Embryonic facial prominence (tissue), 1 donor: ENCODE data around the gene ARIH2.

Source experiments
- DNase-seq: peaks from one replicate; pipeline ENCODE4 v3.0.0-alpha.2; 2016; ENCODE audit errors: extremely low spot score

ARIH2 gene

DNA sequence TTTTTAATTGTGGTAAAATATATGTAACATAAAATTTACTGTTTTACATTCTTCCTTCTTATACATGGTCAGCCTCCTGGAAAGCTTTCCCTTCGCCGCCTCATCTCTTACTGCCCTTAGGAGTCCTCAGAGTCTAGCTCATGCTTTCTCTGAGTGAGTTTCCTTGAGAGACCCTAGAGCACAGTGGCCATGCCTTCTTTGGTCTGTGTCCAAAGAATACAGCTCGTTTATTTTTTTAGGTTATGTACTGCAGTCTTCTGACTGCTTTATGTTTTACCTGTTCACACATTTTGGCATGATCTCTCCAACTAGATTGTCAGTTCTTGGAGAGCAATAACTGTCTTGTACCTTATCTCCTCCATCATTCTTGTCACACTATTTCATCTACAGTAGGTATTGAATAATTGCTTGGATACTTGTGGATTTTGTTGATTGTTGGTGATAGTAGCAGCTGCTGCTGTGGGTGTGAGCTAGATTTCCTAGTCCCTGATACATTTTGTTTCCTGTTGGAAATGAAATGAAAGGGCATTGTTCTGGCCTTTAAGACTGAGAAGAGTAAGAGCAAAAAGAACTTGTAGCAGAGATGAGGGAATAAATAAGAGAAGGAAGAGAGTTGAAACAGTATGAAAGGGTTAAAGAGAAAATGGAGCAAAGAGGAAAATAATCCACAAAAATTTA is 10.9 kb downstream of the ARIH2 start:
- no peak for DNase-seq

DNA sequence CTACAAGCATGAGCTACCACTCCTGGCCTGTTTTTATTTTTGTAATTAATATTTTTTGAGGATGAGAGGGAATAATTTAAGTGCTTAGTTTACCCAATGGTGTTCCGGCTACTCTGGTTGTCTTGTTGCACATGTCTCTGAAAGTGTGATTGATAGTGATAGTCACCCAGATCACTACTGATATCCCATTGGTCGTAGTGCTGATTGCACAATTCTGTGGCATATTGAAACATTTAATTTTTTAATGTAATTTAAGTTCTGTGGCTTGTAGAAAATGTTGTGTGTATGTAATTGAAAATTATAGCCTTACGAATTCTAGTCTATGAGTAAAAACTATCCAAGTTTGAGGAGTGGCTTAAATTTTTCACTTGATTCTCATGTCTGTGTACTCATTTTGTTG is 11.9 kb downstream of the ARIH2 start:
- DNase-seq, result no peak

DNA sequence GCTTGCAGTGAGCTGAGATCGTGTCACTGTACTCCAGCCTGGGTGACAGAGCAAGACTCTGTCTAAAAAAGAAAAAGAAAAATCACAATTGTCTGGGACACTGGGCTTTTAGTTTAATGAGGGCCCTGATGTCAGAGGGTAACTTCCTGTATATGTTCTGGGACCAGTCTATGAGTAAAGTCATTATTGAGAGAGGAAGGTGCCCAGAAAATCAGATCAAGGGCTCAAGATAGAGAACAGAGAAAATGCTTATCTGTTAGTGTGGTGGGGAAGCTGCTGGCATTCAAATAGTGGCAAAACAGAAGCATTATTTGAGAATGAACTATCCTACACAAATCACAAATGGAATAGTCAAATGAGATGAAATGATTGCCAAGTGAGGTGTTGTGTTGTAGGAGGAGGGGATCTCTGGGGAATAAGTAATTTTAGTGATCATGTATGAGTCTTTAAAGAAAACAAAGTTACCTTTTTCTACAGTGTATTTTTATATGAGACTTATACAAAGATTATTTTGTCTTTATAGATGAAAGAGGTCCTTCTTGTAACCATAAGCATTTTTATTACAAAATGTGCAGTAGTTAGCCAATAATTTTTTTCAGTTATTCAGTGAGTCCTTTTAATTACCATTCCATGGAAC is 13.4 kb downstream of the ARIH2 start:
- DNase-seq, result no peak

GRCh38 chr3:48934333-48934991 is 15.8 kb downstream of the ARIH2 start:
- DNase-seq, result no peak

GRCh38 chr3:48935530-48935929 is 16.9 kb downstream of the ARIH2 start:
- DNase-seq, result no peak

- no peak for DNase-seq
Measured at GRCh38 chr3:48938156-48938555, 19.5 kb downstream of the ARIH2 start.

DNA sequence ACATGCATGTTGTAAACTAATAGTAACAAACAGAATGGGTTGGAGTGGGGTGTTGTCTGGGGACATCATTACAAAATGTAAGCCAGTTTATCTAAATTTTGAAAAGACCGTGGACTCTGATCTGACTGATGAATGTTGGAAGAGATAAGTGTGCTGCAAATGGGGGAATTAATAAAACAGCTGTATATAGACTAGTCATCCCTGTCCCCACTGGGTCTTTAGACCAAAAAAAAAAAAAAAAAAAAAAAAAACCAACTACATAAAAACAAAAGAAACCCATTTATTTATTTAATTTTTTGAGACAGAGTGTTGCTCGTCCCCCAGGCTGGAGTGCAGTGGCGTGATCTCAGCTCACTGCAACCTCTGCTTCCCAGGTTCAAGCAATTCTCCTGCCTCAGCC is 20.0 kb downstream of the ARIH2 start:
- no peak for DNase-seq

DNA sequence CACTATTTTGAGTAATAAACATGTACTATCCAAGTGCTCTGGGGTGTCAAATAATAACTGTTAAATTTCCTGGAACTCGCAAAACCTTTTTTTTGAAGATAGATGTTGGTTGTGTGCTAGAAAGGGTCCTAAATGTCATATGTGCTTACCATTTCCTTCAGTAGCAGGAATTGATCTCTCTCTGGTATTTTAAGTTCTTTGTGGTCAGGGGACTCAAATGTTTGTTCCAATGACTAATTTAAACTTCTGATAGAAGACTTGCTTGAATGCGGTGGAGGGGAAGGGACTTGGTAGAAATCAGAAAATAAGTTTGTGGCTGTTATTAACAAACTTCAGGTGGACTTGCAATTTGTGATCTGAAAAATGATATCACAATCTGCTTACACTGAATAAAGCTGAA is 26.8 kb downstream of the ARIH2 start:
- DNase-seq, result no peak

DNA sequence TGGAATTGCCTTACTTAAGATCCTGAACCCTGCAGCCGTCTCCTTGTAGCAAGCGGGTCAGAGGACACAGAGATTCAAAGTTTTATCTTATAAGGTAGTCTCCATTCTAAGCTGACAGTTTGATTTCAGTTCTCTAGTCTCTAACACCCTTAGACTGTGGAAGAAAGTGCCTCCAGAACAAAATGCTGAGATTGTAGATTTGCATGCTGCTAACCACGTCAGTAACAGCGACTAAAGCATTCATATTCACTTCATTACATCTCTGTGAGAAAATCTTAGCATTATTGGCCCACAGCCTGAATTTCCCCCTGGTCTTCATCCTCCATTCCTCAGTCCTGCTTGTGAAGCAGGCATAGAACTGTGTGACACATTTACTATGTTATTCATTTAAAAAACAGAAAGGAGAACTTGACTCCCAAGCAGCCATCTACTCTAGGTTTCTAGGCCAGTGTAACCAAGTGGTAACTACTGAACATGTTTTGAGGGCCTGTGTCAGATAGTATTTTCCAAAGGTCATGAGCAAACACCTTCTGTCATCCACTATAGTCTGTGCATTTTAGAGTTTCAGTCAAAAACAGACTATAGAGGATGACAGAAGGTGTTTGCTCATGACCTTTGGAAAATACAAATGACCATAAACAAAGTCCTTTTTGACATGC is 27.4 kb downstream of the ARIH2 start:
- no peak for DNase-seq

DNA sequence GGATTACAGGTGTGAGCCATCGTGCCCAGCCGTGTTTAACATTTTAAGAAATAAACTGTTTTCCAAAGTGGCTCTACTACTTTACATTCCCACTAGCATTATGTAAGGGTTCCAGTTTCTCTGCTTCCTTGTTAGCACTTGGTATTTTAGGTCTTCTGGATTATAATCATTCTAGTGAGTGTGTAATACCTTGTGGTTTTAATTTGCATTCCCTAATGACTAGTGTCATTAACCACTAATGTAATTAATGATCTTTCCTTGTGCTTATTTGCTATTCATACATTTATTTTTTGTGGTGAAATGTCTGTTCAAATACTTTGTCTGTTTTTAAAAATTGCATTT is 30.7 kb downstream of the ARIH2 start:
- no peak for DNase-seq

GRCh38 chr3:48950051-48950450 is 31.4 kb downstream of the ARIH2 start:
- no peak for DNase-seq

DNA sequence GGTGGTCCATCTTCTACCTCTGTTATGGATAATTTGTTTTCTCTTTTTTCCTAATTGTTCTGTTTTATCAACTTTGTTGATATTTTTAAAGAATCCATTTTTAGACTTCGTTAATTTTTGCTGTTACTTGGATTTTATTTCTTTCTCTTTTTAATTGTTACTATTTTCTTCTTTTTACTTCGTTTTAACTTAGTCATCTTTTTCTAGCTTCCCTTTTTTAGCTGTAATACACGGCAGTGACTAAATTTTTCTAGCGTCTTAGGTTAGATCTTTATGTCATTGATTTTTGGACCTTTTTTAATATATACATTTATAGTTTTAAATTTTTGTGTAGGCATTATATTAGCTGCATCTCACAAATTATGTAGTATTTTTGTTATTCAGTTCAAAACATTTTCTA is 33.1 kb downstream of the ARIH2 start:
- no peak for DNase-seq

DNA sequence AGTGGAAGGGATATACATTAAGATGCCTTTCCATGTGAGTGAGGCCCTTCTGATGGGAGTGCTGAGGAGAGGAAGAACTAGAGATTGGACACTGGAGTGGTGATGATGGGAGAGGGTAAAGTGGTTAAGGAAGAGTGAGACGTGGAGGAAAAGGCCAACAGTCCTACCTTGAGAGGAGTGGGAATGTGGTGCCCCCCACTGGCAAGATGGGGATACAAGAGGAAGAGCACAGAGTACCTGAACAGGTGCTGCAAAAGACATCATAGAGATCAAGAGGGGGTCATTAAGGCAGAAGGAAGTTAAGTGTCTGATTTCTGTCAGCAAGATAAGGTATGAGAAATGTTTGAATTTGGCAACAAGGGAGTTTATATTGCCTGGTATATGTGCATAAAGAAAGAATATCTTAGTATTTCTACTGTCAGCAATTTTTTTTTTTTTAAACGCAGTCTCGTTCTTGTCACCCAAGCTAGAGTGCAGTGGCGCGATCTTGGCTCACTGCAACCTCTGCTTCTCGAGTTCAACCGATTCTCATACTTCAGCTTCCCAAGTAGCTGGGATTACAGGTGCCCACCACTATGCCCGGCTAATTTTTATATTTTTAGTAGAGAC is 34.0 kb downstream of the ARIH2 start:
- no peak for DNase-seq

GRCh38 chr3:48957006-48957705 is 38.5 kb downstream of the ARIH2 start:
- DNase-seq, result no peak

DNA sequence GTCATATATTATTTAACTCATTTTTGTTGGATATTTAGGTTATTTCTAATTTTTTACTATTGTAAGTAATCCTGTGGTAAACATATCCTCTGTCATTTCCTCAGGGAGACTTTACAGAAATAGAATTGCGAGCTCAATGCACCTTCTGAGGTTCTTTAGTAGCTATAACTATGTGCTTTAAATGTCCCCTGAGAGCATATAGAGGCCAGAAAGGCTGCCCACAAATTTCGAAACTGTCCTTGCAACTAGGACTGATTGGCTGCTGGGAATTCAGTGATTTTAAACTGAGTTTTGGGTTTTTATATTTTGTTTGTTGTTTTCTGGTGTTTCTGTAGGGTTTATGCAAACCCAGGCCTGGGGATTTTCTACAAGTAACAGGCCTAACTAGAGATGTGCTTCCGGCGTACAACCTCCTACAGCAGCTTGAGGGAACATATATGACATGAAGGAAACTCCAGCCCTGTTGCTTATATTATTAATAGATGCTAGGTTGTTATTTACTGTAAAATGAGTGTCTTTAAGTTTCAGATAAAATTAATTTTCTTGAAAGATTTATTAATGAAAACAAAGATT is 42.3 kb downstream of the ARIH2 start:
- DNase-seq, result no peak

GRCh38 chr3:48962340-48962739 is 43.7 kb downstream of the ARIH2 start:
- DNase-seq, result no peak

GRCh38 chr3:48962939-48963338 is 44.3 kb downstream of the ARIH2 start:
- no peak for DNase-seq

DNA sequence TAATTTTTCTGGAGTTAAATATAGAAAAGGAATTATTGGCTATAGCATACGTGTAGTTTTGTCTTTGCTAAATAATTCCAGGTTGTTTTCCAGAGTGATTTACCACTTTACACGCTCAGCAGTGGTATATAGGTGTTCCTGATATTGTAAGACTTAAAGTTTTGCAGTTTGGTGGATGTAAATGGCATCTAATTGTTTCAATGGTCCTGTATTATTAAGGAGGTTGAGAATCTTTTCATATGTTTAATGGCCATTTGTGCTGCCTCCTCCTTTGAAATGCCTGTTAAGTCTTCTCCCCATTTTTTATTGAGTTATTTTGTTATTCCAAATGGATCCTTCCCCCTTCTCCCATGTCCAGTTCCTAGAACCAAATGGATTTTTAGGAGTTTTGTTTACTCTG is 44.9 kb downstream of the ARIH2 start:
- DNase-seq, result no peak

DNA sequence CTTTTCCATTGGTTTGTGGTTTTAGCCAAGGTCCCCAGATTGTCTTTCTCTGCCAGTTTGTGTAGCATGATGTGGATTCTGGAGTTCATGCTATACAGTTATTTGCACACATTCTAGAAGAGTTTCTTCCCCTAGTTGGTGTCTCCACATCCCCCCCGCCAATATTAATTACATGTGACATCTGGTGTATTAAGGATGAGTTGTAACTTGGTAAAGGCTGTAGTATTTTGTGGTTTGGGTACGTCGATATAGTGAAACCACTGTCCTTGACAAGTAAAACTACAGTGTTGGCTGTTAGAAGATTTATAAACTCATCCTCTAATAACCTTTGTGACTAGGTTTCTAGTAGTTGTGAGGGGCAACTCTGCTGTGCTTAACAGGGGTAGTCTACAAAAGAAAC is 47.7 kb downstream of the ARIH2 start:
- no peak for DNase-seq

- no peak for DNase-seq
Measured at GRCh38 chr3:48966876-48967361, 48.3 kb downstream of the ARIH2 start.

GRCh38 chr3:48970586-48970985 is 51.9 kb downstream of the ARIH2 start:
- no peak for DNase-seq
